Measurements from ENCODE around the gene SLC35A5.

DNA sequence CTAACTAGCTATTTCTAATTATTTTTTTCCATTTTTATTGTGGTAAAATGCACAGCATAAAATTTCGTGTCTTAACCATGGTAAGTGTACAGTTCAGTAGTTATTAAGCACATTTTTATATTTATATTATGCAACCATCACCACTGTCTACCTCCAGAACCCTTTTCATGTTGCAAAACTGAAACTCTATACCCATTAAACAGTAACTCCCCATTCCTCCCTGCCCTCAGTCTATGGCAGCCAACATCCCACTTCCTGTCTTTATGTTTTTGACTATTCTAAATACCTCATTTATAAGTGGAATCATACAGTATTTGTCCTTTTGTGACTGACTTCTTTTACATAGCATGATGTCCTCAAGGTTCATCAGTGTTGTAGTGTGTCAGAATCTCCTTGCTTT is 25.5 kb downstream of the SLC35A5 start:
- TF ChIP-seq POLR2A (IDR thresholded peaks at IDR 0.05; ENCODE audit: low read depth, low read length) (no peak), POLR2AphosphoS5 (IDR thresholded peaks at IDR 0.05; ENCODE audit: low read depth, low read length) (no peak), TAF1 (IDR thresholded peaks at IDR 0.05; ENCODE audit: low read depth, low read length) (no peak), SPI1 (IDR thresholded peaks at IDR 0.05; ENCODE audit: low read depth, low read length) (no peak)
